Hair follicle dermal papilla cell (primary cell): Measurements from ENCODE around the gene OR1C1. TPM values are rescaled to one million over a fixed set of nuclear protein-coding genes. Genes with fewer than 3 reads are reported as not detected.

Experiments used
- total RNA-seq: library from RNA; depleted of rRNA; stranded (reverse); fragments of >200 nt; gene quantifications from 2 replicates; pipeline ENCODE4 v1.2.3, GENCODE V29; 2012

OR1C1 gene
- not detected in 2 replicates for total RNA-seq

DNA sequence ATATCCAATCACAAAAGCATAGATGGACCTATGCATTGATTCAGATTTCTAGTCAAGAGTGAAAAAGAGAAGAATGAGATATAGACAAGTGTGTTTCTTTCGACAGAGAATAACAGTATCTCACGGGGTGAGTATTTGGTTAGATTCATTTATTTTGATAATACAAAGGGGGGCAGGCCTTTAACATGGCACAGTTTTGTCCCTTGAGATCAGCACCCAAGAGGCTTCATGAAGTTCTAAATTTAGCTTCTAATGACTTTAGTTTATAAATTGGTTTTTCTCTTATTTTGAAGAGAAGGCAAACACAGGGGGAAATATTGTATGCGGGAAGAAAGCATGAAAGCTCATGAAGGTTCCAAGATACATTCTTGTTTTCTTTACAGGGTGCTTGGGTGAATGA is at the start of gene OR1C1:
Gene OR1C1 (minus strand): TSS at position 101 of the 400 bp plus-strand sequence. CDS start 2,150 bp downstream, outside the sequence.

GRCh38 chr1:247748041-247748440 is 12.3 kb downstream of the OR1C1 start, which contains the start of gene OR14A2:
Gene OR14A2 (minus strand): TSS chr1:247748141.

GRCh38 chr1:247738315-247738714 is 22.0 kb downstream of the OR1C1 start, which contains the start of gene OR14K1:
Gene OR14K1 (plus strand): TSS chr1:247738615. CDS start chr1:247738615, 0 bp downstream.

GRCh38 chr1:247716546-247716945 is 43.8 kb downstream of the OR1C1 start, which contains the start of gene OR6F1:
Gene OR6F1 (minus strand): TSS chr1:247716646. CDS start chr1:247712755, 3,891 bp downstream.

Other genes with a start within 250 kb of the OR1C1 start
- gene OR2C3, start 224.1 kb downstream of the OR1C1 start, total RNA-seq = under 0.01 TPM in 2 replicates
- not detected in 2 replicates for gene GCSAML, start 211.4 kb downstream of the OR1C1 start, total RNA-seq
- not detected in 2 replicates for gene OR2G2, start 172.2 kb downstream of the OR1C1 start, total RNA-seq
- gene OR2G3, start 155.0 kb downstream of the OR1C1 start, total RNA-seq = not detected in 2 replicates
- not detected in 2 replicates for gene OR13G1, start 80.8 kb downstream of the OR1C1 start, total RNA-seq
- not detected in 2 replicates for gene OR6F1, start 43.9 kb downstream of the OR1C1 start, total RNA-seq
- gene OR14K1, start 21.9 kb downstream of the OR1C1 start, total RNA-seq = 0.49 TPM in 1 of 2 replicates, not detected in the other
- not detected in 2 replicates for gene OR14A2, start 12.4 kb downstream of the OR1C1 start, total RNA-seq
- gene OR14A16, start 63.6 kb upstream of the OR1C1 start, total RNA-seq = not detected in 2 replicates
- gene OR11L1, start 81.3 kb upstream of the OR1C1 start, total RNA-seq = not detected in 2 replicates
- 1.9 and 2.4 TPM in 2 replicates for gene TRIM58, start 96.6 kb upstream of the OR1C1 start, total RNA-seq
- 0.65 and 1.7 TPM in 2 replicates for gene OR2W3, start 135.0 kb upstream of the OR1C1 start, total RNA-seq
- not detected in 2 replicates for gene OR2T8, start 159.7 kb upstream of the OR1C1 start, total RNA-seq
- not detected in 2 replicates for gene OR2AJ1, start 164.3 kb upstream of the OR1C1 start, total RNA-seq
- 0.97 TPM in 1 of 2 replicates, not detected in the other for gene OR2L8, start 188.3 kb upstream of the OR1C1 start, total RNA-seq
- 0.49 TPM in 1 of 2 replicates, not detected in the other for gene OR2AK2, start 204.7 kb upstream of the OR1C1 start, total RNA-seq